Fibroblast of the aortic adventitia (primary cell): ENCODE measurements around the gene ITGAE. TPM values are rescaled to one million over a fixed set of nuclear protein-coding genes. Genes with fewer than 3 reads are reported as not detected.
"Not testable (repeated sequence)": the region's sequence is repeated elsewhere in the genome, so short reads cannot be mapped to it uniquely, and the experiment has no call there.

Experiments used
- DNase-seq: peaks from one replicate; pipeline ENCODE4 v3.0.0-alpha.2; 2010; ENCODE audit warnings: low read depth
- H3K4me3 ChIP-seq: 2 replicates; pipeline ENCODE4 v1.5.1; 2011; ENCODE audit warnings: low read depth, mild to moderate bottlenecking, control low read depth, low read length, moderate library complexity
- total RNA-seq: library from RNA; depleted of rRNA; stranded (reverse); fragments of >200 nt; gene quantifications from 2 replicates; pipeline ENCODE4 v1.2.3, GENCODE V29; 2012; ENCODE audit warnings: low replicate concordance
- TF ChIP-seq, protein P1 (sequence below): IDR thresholded peaks from 2 replicates; pipeline ENCODE4 v1.5.1; 2011; ENCODE audit warnings: mild to moderate bottlenecking, low read length, control low read depth, inconsistent platforms; ENCODE audit not compliant: insufficient read depth

ITGAE gene
- total RNA-seq, 1 donor = 37.4 TPM

- H3K4me3 ChIP-seq = no peak overlapping the region
- TF ChIP-seq, protein P1, sequence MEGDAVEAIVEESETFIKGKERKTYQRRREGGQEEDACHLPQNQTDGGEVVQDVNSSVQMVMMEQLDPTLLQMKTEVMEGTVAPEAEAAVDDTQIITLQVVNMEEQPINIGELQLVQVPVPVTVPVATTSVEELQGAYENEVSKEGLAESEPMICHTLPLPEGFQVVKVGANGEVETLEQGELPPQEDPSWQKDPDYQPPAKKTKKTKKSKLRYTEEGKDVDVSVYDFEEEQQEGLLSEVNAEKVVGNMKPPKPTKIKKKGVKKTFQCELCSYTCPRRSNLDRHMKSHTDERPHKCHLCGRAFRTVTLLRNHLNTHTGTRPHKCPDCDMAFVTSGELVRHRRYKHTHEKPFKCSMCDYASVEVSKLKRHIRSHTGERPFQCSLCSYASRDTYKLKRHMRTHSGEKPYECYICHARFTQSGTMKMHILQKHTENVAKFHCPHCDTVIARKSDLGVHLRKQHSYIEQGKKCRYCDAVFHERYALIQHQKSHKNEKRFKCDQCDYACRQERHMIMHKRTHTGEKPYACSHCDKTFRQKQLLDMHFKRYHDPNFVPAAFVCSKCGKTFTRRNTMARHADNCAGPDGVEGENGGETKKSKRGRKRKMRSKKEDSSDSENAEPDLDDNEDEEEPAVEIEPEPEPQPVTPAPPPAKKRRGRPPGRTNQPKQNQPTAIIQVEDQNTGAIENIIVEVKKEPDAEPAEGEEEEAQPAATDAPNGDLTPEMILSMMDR = no peak
- DNase-seq = no peak
Observed at GRCh38 chr17:3744014-3744413, 57.0 kb downstream of the ITGAE start.

- TF ChIP-seq, protein P1 = no peak
- no peak overlapping the region for H3K4me3 ChIP-seq
- DNase-seq = no peak
Observed at GRCh38 chr17:3740611-3741073, 60.3 kb downstream of the ITGAE start.

GRCh38 chr17:3739422-3740124, 61.4 kb downstream of the ITGAE start:
- TF ChIP-seq, protein P1 = no peak
- DNase-seq = no peak

DNA sequence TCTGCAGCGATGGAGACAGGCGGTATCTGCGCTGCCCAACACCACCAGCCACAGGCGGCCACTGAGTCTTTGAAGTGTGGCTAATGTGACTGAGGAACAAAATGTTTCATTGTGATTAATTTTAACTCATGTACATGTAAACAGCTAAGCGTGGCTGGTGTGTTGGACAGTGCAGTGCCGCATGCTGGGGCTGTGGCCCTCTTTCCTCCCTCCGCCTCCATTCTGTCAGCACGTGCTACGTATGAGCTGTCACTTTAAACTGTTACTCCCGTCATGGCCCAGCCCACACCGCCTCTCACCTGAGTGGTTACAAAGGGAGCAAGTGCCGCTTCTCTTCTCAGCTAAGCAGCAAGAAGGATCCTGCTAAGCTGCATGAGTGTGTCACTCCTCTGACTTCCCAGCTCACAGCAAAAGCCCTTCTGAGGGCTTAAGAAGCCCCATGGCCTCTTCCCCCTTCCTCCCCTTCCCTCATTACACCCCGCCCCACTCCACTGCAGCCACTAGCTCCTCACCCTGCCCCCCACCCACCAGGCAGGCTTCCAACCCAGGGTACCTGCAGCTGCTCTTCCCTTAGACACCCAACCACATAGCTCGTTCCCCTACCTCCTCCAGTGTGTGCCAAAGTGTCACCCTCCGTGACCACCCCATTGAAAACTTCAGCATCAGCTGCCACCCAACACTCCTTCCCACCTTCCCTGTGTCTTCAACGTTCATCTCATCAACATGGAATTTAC, 62.3 kb downstream of the ITGAE start:
- TF ChIP-seq, protein P1 = no peak
- no peak overlapping the region for H3K4me3 ChIP-seq
- DNase-seq = no peak

More at GRCh38 chr17:3739422-3740124, 61.4 kb downstream of the ITGAE start:
- no peak overlapping the region for H3K4me3 ChIP-seq

DNA sequence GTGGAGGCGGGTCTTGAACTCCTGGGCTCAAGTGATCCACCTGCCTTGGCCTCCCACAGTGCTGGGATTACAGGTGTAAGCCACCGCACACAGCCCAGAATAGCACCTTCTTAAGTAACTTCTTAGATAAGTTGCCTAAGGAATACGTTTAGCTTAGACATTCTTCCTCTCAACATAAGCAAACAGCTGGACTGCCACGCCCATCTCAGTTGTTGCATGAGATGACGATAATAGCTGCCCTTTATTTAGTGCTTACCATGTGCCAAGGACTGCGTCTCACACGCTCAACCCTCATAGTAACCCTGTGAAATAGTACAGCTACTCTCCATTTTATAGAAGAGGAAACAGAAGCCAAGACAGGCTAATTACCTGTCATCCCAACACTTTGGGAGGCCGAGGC, 65.5 kb downstream of the ITGAE start:
- H3K4me3 ChIP-seq = no peak overlapping the region
- TF ChIP-seq, protein P1 = no peak
- DNase-seq = peak; percentile 34

GRCh38 chr17:3734911-3735276, 66.1 kb downstream of the ITGAE start:
- not testable (repeated sequence) for H3K4me3 ChIP-seq, DNase-seq

- H3K4me3 ChIP-seq = no peak overlapping the region
- peak; percentile 27 for DNase-seq
- TF ChIP-seq, protein P1 = no peak
Observed at GRCh38 chr17:3732210-3732621, 68.8 kb downstream of the ITGAE start.
